Measurements from ENCODE around the gene ZNF583. TPM values are rescaled to one million over a fixed set of nuclear protein-coding genes. Genes with fewer than 3 reads are reported as not detected.

Gene ZNF583
- total RNA-seq, 4 donors from 2014 or later, result 4.5 to 14.9 (median 11.0) TPM

DNA sequence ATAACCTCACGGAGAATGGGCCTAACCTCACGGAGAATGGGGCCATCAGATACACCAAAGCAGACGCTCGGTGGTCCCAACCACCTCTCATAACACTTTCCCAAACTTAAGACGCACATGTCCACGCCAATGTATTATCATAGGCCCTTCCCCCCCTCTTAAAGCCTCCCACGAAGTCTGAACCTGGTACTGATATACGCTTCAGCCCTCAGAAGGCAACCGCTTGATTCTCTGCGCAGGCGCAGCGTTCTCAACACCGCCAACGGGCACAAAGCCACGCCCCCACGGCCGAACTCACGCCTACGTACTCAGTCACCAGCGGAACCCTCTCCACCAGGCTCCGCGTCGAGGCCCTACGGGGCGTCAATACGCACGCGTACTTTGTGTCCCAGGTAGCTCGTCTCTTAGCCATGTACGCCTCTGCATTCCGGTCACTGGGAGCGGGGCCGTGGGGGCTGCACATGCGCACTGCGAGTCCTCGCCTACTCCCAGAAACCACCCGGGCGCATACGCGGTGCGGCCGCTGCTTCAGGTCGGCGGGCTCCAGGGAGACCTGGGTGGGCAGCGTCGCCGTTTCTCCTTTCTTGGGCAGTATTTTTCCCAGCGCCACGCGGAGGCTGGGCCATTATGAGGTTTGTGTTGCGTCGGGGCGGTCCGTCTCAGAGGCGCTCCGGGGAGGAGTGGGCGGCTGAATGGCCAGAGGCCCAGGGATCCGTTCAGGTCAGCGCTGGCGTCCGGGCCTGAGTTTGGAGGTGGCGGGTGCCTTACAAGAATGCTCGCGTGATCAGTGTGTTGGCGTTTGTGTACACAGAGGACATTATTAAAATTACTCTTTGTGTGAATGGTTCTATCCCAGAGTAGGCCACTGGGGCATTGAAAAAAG is 36.1 kb upstream of the ZNF583 start:
- Histone ChIP-seq H3K4me3 (peak overlapping the region; percentile 41 to 70 (median 61)), H3K4me1 (peaks cover 0 to 16% (median 8%) of the 10 kb centered on the region in 4 donors), H3K9me3 (peaks cover 0 to 56% (median 8%) of the 10 kb centered on the region in 4 donors), H3K36me3 (peaks cover 0 to 58% (median 0%) of the 10 kb centered on the region in 3 donors), H3K27ac (peak overlapping the region; percentile 69 to 93 (median 79)), H3K27me3 (no peaks in the 10 kb centered on the region)
- 4 to 6% methylated on average over 39 to 63 of the region's 65 CpGs for WGBS, 2 donors
- peak; percentile 72 to 76 for DNase-seq (ENCODE audit: low spot score in 2 of 2)
- TF ChIP-seq EP300 (IDR thresholded peaks at IDR 0.05) (peak in 1 of 2 donors; percentile 78), POLR2A (IDR thresholded peaks at IDR 0.05) (no peak)
- TF ChIP-seq, protein P1, sequence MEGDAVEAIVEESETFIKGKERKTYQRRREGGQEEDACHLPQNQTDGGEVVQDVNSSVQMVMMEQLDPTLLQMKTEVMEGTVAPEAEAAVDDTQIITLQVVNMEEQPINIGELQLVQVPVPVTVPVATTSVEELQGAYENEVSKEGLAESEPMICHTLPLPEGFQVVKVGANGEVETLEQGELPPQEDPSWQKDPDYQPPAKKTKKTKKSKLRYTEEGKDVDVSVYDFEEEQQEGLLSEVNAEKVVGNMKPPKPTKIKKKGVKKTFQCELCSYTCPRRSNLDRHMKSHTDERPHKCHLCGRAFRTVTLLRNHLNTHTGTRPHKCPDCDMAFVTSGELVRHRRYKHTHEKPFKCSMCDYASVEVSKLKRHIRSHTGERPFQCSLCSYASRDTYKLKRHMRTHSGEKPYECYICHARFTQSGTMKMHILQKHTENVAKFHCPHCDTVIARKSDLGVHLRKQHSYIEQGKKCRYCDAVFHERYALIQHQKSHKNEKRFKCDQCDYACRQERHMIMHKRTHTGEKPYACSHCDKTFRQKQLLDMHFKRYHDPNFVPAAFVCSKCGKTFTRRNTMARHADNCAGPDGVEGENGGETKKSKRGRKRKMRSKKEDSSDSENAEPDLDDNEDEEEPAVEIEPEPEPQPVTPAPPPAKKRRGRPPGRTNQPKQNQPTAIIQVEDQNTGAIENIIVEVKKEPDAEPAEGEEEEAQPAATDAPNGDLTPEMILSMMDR (IDR thresholded peaks at IDR 0.05), result peak in 2 of 5 experiments; percentile 6 to 19

DNA sequence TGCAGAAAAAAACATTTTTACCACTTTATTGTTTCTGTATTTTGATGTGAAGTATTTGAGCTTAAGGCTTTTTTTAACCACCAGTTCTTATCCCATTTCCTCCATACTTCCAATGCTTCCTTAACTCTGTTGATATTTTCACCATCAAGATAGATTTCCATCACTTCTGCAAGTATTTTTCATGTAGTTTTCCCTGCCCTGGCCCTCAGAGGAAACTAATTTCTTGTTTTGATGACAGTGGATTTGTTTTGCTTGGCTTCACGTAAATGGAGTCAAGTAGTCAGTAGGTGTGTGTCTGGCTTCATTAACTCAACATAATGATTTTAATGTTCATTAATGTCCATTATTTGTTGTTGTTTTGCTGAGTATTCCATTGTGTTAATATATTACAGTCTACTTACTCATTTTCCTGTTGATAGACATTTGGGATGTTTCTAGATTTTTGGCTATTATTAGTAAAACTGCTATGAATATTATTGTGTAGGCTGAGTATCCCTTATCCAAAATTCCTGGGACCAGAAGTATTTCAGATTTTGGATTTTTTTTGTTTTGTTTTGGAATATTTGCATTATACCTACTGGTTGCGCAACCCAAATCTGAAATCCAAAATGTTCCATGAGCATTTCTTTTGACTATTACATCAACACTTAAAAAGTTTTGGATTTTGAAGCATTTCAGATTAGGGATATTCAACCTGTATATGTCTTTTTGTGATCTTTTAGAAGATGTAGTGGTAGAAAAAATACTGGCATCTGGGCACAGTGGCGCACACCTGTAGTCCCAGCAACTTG is 34.1 kb upstream of the ZNF583 start:
- H3K27ac ChIP-seq, result no peak overlapping the region
- DNase-seq (ENCODE audit: low spot score in 2 of 2), result no peak
- TF ChIP-seq POLR2A (IDR thresholded peaks at IDR 0.05), result no peak
- TF ChIP-seq EP300 (IDR thresholded peaks at IDR 0.05), result no peak
- TF ChIP-seq, protein P1 (IDR thresholded peaks at IDR 0.05), result no peak
- H3K9me3 ChIP-seq, result peaks cover 0 to 49% (median 4%) of the 10 kb centered on the region in 4 donors
- H3K27me3 ChIP-seq, result no peaks in the 10 kb centered on the region
- no peak overlapping the region for H3K4me3 ChIP-seq
- peaks cover 0 to 16% (median 8%) of the 10 kb centered on the region in 4 donors for H3K4me1 ChIP-seq
- H3K36me3 ChIP-seq, result peaks cover 0 to 60% (median 17%) of the 10 kb centered on the region in 3 donors
- WGBS, 2 donors, result 97 to 98% methylated on average over 3 of the region's 3 CpGs

DNA sequence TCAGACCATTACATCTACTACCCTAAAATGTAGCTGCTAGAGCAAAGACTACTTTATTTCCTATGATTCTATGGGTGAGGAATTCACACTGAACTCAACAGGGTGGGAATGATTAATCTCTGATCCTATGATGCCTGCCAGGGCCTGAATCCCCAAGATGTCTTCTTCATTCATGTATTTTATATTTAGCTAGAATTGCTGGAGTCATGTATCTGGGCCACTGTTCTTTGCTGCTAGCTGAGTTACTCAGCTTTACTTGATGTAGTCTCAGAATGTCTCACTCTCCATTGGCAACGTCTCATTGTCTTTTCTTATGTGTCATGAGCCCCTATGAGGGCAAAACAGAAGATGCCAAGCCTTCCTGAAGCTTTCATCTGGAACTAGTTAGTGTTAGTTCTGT is 31.9 kb upstream of the ZNF583 start:
- Histone ChIP-seq H3K4me1 (peaks cover 0 to 16% (median 8%) of the 10 kb centered on the region in 4 donors), H3K4me3 (no peak overlapping the region), H3K36me3 (peaks cover 2 to 82% (median 24%) of the 10 kb centered on the region in 3 donors), H3K27ac (no peak overlapping the region), H3K27me3 (no peaks in the 10 kb centered on the region), H3K9me3 (peaks cover 0 to 60% (median 12%) of the 10 kb centered on the region in 4 donors)
- 74 to 91% methylated on average over 1 of the region's 1 CpG for WGBS, 2 donors
- no peak for DNase-seq (ENCODE audit: low spot score in 2 of 2)
- no peak for TF ChIP-seq EP300 (IDR thresholded peaks at IDR 0.05)
- no peak for TF ChIP-seq POLR2A (IDR thresholded peaks at IDR 0.05)
- TF ChIP-seq, protein P1 (IDR thresholded peaks at IDR 0.05), result no peak

DNA sequence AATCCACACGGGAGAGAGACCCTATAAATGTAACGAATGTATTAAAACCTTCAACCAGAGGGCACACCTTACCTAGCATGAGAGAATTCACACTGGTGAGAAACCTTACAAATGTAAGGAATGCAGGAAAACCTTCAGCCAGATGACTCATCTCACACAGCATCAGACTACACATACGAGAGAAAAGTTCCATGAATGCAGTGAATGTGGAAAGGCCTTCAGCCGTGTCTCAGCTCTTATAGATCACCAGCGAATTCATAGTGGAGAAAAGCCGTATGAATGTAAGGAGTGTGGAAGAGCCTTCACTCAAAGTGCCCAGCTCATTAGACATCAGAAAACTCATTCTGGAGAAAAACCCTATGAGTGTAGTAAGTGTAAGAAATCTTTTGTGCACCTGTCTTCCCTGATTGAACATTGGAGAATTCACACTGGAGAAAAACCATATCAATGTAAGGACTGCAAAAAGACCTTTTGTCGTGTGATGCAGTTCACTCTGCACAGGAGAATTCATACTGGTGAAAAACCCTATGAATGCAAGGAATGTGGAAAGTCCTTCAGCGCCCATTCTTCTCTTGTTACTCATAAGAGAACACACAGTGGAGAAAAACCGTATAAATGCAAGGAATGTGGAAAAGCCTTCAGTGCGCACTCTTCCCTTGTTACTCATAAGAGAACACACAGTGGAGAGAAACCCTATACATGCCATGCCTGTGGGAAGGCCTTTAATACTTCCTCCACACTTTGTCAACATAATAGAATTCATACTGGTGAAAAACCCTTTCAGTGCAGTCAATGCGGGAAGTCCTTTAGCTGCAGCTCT is 26.8 kb upstream of the ZNF583 start:
- Histone ChIP-seq H3K27me3 (no peaks in the 10 kb centered on the region), H3K27ac (no peak overlapping the region), H3K9me3 (peaks cover 0 to 93% (median 29%) of the 10 kb centered on the region in 4 donors), H3K4me1 (no peaks in the 10 kb centered on the region), H3K4me3 (no peak overlapping the region), H3K36me3 (peaks cover 2 to 91% (median 28%) of the 10 kb centered on the region in 3 donors)
- no peak for DNase-seq (ENCODE audit: low spot score in 2 of 2)
- TF ChIP-seq, protein P1 (IDR thresholded peaks at IDR 0.05), result no peak
- TF ChIP-seq POLR2A (IDR thresholded peaks at IDR 0.05), result no peak
- TF ChIP-seq EP300 (IDR thresholded peaks at IDR 0.05), result no peak
- 93% methylated on average over 11 of the region's 11 CpGs for WGBS, 2 donors
